Mesothelial cell of epicardium (in vitro differentiated cells): ENCODE data around the gene TAX1BP1. TPM values are rescaled to one million over a fixed set of nuclear protein-coding genes. Genes with fewer than 3 reads are reported as not detected.
A peak's percentile ranks its signal among the peaks of the same experiment; 100 is the strongest.

ENCODE experiments used
- DNase-seq, 2 experiments: peaks; one replicate each; pipeline ENCODE4 v3.0.0; 2021; ENCODE audit warnings: low spot score in 2 of 2; ENCODE audit not compliant: unreplicated experiment in 2 of 2
- H3K27ac Mint-ChIP-seq: 2 replicates; pipeline ENCODE4 v1.8.0; 2021; ENCODE audit warnings: mixed read lengths
- H3K27me3 Mint-ChIP-seq: 2 replicates; pipeline ENCODE4 v1.8.0; 2021; ENCODE audit warnings: low read depth, mixed read lengths
- H3K36me3 Mint-ChIP-seq: 2 replicates; pipeline ENCODE4 v1.8.0; 2021; ENCODE audit warnings: mixed read lengths
- H3K4me1 Mint-ChIP-seq: 2 replicates; pipeline ENCODE4 v1.8.0; 2021; ENCODE audit warnings: mixed read lengths
- H3K4me3 Mint-ChIP-seq: 2 replicates; pipeline ENCODE4 v1.8.0; 2021; ENCODE audit warnings: mild to moderate bottlenecking, moderate library complexity, mixed read lengths
- H3K9me3 Mint-ChIP-seq: 2 replicates; pipeline ENCODE4 v1.8.0; 2021; ENCODE audit warnings: mixed read lengths
- CTCF ChIP-seq: fragments of 200-600 bp; sonication (generic); IDR thresholded peaks from one replicate; pipeline ENCODE4 v1.5.0; 2021; ENCODE audit warnings: antibody characterized with exemption; ENCODE audit not compliant: unreplicated experiment
- total RNA-seq: library from RNA; stranded (reverse); gene quantifications from 3 replicates; pipeline ENCODE4 v1.2.1, GENCODE V29; 2021

TAX1BP1 gene
- total RNA-seq, 1 donor from 2014 or later = 89.8 TPM

GRCh38 chr7:27774717-27775328 is 34.9 kb downstream of the TAX1BP1 start:
- DNase-seq = no peak
- H3K9me3 Mint-ChIP-seq = no peaks in the 10 kb centered on the region
- H3K36me3 Mint-ChIP-seq = peaks cover 7% of the 10 kb centered on the region
- H3K4me3 Mint-ChIP-seq = no peak overlapping the region
- no peaks in the 10 kb centered on the region for H3K27me3 Mint-ChIP-seq
- peak; percentile 59 for TF ChIP-seq CTCF
- H3K27ac Mint-ChIP-seq = no peak overlapping the region
- H3K4me1 Mint-ChIP-seq = peaks cover 2% of the 10 kb centered on the region

GRCh38 chr7:27775782-27776181 is 35.8 kb downstream of the TAX1BP1 start:
- no peak for DNase-seq
- no peak overlapping the region for H3K4me3 Mint-ChIP-seq
- no peaks in the 10 kb centered on the region for H3K9me3 Mint-ChIP-seq
- H3K27ac Mint-ChIP-seq = no peak overlapping the region
- no peaks in the 10 kb centered on the region for H3K27me3 Mint-ChIP-seq
- H3K4me1 Mint-ChIP-seq = peaks cover 2% of the 10 kb centered on the region
- no peak for TF ChIP-seq CTCF
- H3K36me3 Mint-ChIP-seq = peaks cover 7% of the 10 kb centered on the region

DNA sequence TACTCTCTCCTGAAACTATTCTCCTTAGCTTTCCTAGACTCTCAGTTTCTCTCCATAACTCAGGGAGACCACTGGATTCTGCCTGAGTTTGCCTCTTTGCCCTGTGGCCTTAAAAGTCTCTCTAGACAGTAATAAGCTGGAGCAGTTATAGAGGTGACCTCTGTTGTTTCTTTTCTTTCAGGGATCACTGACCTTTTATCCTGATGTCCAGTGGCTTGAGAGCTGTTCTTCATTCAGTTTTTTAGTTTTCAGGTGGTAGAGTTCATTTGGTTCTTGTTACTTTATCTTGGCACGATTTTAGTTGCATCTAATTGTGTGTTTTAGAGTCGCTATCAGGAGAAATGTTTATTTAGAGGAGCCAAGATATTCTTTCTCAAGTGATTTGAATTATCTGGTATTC is 37.7 kb downstream of the TAX1BP1 start:
- Mint-ChIP-seq H3K27ac (no peak overlapping the region), H3K4me1 (no peaks in the 10 kb centered on the region), H3K36me3 (no peaks in the 10 kb centered on the region), H3K9me3 (no peaks in the 10 kb centered on the region), H3K27me3 (no peaks in the 10 kb centered on the region), H3K4me3 (no peak overlapping the region)
- no peak for DNase-seq
- no peak for TF ChIP-seq CTCF

- Mint-ChIP-seq H3K27ac (no peak overlapping the region), H3K36me3 (peaks cover under 1% of the 10 kb centered on the region), H3K27me3 (no peaks in the 10 kb centered on the region), H3K9me3 (no peaks in the 10 kb centered on the region), H3K4me3 (no peak overlapping the region), H3K4me1 (peaks cover 8% of the 10 kb centered on the region)
- no peak for DNase-seq
- TF ChIP-seq CTCF = no peak
These were observed 39.9 kb downstream of the TAX1BP1 start for GRCh38 chr7:27779873-27780272.

GRCh38 chr7:27781188-27781587 is 41.2 kb downstream of the TAX1BP1 start:
- TF ChIP-seq CTCF = no peak
- Mint-ChIP-seq H3K4me1 (peaks cover 8% of the 10 kb centered on the region), H3K9me3 (no peaks in the 10 kb centered on the region), H3K27me3 (no peaks in the 10 kb centered on the region), H3K27ac (no peak overlapping the region), H3K36me3 (peaks cover 6% of the 10 kb centered on the region), H3K4me3 (no peak overlapping the region)
- no peak for DNase-seq

GRCh38 chr7:27782849-27783248 is 42.9 kb downstream of the TAX1BP1 start:
- no peak for TF ChIP-seq CTCF
- Mint-ChIP-seq H3K27ac (peak overlapping the region; percentile 73), H3K36me3 (peaks cover 15% of the 10 kb centered on the region), H3K27me3 (no peaks in the 10 kb centered on the region), H3K4me3 (no peak overlapping the region), H3K9me3 (no peaks in the 10 kb centered on the region), H3K4me1 (peaks cover 8% of the 10 kb centered on the region)
- no peak for DNase-seq
